H9 (cell line): ENCODE data around the gene CYS1. TPM values are rescaled to one million over a fixed set of nuclear protein-coding genes. Genes with fewer than 3 reads are reported as not detected.

Experiments
- DNase-seq: peaks from one replicate; pipeline ENCODE4 v3.0.0-alpha.2; 2017
- H2AFZ ChIP-seq: one replicate; pipeline ENCODE4 v1.6.1; 2013; ENCODE audit warnings: mild to moderate bottlenecking, low read length, control low read depth, moderate library complexity
- H2AK5ac ChIP-seq: 2 replicates; pipeline ENCODE4 v1.6.1; 2013; ENCODE audit warnings: low read length, control low read depth, mixed read lengths; ENCODE audit not compliant: insufficient read length
- H2BK120ac ChIP-seq: one replicate; pipeline ENCODE4 v1.6.1; 2013; ENCODE audit warnings: low read depth, mild to moderate bottlenecking, low read length, control low read depth, inconsistent platforms; ENCODE audit not compliant: poor library complexity, severe bottlenecking
- H2BK12ac ChIP-seq: 2 replicates; pipeline ENCODE4 v1.6.1; 2013; ENCODE audit warnings: low read length, control low read depth, mixed read lengths, low read depth; ENCODE audit not compliant: insufficient read length
- H2BK15ac ChIP-seq: 2 replicates; pipeline ENCODE4 v1.6.1; 2013; ENCODE audit warnings: low read depth, low read length, control low read depth
- H2BK20ac ChIP-seq: one replicate; pipeline ENCODE4 v1.6.1; 2013; ENCODE audit warnings: low read depth, mild to moderate bottlenecking, low read length, control low read depth, inconsistent platforms; ENCODE audit not compliant: poor library complexity, severe bottlenecking
- H2BK5ac ChIP-seq: 2 replicates; pipeline ENCODE4 v1.6.1; 2013; ENCODE audit warnings: low read length, control low read depth, mixed read lengths; ENCODE audit not compliant: insufficient read length
- H3K14ac ChIP-seq: 2 replicates; pipeline ENCODE4 v1.6.1; 2013; ENCODE audit warnings: low read length, control low read depth; ENCODE audit not compliant: insufficient read depth
- H3K18ac ChIP-seq: 2 replicates; pipeline ENCODE4 v1.6.1; 2013; ENCODE audit warnings: low read depth, mild to moderate bottlenecking, mixed read lengths, low read length, control low read depth; ENCODE audit not compliant: insufficient read length
- H3K23ac ChIP-seq: 2 replicates; pipeline ENCODE4 v1.6.1; 2013; ENCODE audit warnings: low read length, control low read depth, mixed read lengths, low read depth; ENCODE audit not compliant: insufficient read length
- H3K23me2 ChIP-seq: 2 replicates; pipeline ENCODE4 v1.6.1; 2013; ENCODE audit warnings: low read depth, mild to moderate bottlenecking, mixed read lengths, low read length, control low read depth; ENCODE audit not compliant: insufficient read length, poor library complexity, severe bottlenecking
- H3K27ac ChIP-seq: 2 replicates; pipeline ENCODE4 v1.5.1; 2013; ENCODE audit warnings: low read length, control low read depth, mixed read lengths, low read depth; ENCODE audit not compliant: insufficient read length
- H3K27me3 ChIP-seq: 2 replicates; pipeline ENCODE4 v1.6.1; 2013; ENCODE audit warnings: low read length, control low read depth, inconsistent platforms; ENCODE audit not compliant: insufficient read depth
- H3K4ac ChIP-seq: 2 replicates; pipeline ENCODE4 v1.6.1; 2013; ENCODE audit warnings: low read depth, mild to moderate bottlenecking, control low read depth, inconsistent platforms, low read length, moderate library complexity
- H3K4me1 ChIP-seq: 2 replicates; pipeline ENCODE4 v1.6.1; 2013; ENCODE audit warnings: low read length, control low read depth, inconsistent platforms; ENCODE audit not compliant: insufficient read depth
- H3K4me2 ChIP-seq: 2 replicates; pipeline ENCODE4 v1.6.1; 2013; ENCODE audit warnings: low read length, control low read depth, mixed read lengths; ENCODE audit not compliant: insufficient read length, insufficient read depth
- H3K56ac ChIP-seq: 2 replicates; pipeline ENCODE4 v1.6.1; 2013; ENCODE audit warnings: low read depth, mild to moderate bottlenecking, mixed read lengths, low read length, control low read depth; ENCODE audit not compliant: insufficient read length
- H3K79me1 ChIP-seq: 2 replicates; pipeline ENCODE4 v1.6.1; 2013; ENCODE audit warnings: low read depth, mild to moderate bottlenecking, moderate library complexity, low read length, control low read depth, inconsistent platforms; ENCODE audit not compliant: insufficient read depth, poor library complexity, severe bottlenecking
- H3K79me2 ChIP-seq: 2 replicates; pipeline ENCODE4 v1.6.1; 2013; ENCODE audit warnings: low read length, control low read depth, inconsistent platforms; ENCODE audit not compliant: insufficient read depth
- H3K9ac ChIP-seq: 2 replicates; pipeline ENCODE4 v1.6.1; 2013; ENCODE audit warnings: low read length, control low read depth, mixed read lengths; ENCODE audit not compliant: insufficient read length; ENCODE audit errors: extremely low read depth
- H3K9me3 ChIP-seq: one replicate; pipeline ENCODE4 v1.6.1; 2013; ENCODE audit warnings: low read depth, low read length, inconsistent platforms; ENCODE audit not compliant: control insufficient read depth
- H3T11ph ChIP-seq: one replicate; pipeline ENCODE4 v1.6.1; 2013; ENCODE audit warnings: mild to moderate bottlenecking, low read length, control low read depth, inconsistent platforms
- H4K20me1 ChIP-seq: one replicate; pipeline ENCODE4 v1.6.1; 2013; ENCODE audit not compliant: control insufficient read depth, insufficient read length, insufficient read depth
- H4K5ac ChIP-seq: 2 replicates; pipeline ENCODE4 v1.6.1; 2013; ENCODE audit warnings: low read depth, mild to moderate bottlenecking, mixed read lengths, low read length, control low read depth; ENCODE audit not compliant: insufficient read length
- H4K8ac ChIP-seq: replicated peaks from 2 replicates; pipeline ENCODE4 v1.6.1; 2013; ENCODE audit warnings: low read length, control low read depth, mixed read lengths, low read depth; ENCODE audit not compliant: insufficient read length
- H4K91ac ChIP-seq: 2 replicates; pipeline ENCODE4 v1.6.1; 2013; ENCODE audit warnings: low read depth, mild to moderate bottlenecking, moderate library complexity, mixed read lengths, low read length, control low read depth; ENCODE audit not compliant: insufficient read length
- H3K27ac Mint-ChIP-seq, 3 experiments: 2 replicates in 2 of 3; 3 replicates in 1 of 3; pipeline ENCODE4 v1.8.0; 2020 to 2021; ENCODE audit warnings: mixed read lengths in 3 of 3, mild to moderate bottlenecking in 1 of 3, moderate library complexity in 1 of 3
- H3K27me3 Mint-ChIP-seq: 2 replicates; pipeline ENCODE4 v1.8.0; 2021; ENCODE audit warnings: low read depth, mild to moderate bottlenecking, moderate library complexity, mixed read lengths
- H3K36me3 Mint-ChIP-seq, 3 experiments: 2 replicates in 2 of 3; 3 replicates in 1 of 3; pipeline ENCODE4 v1.8.0; 2020 to 2021; ENCODE audit warnings: low read depth in 3 of 3, mixed read lengths in 3 of 3; ENCODE audit not compliant: insufficient read depth in 1 of 3
- H3K4me1 Mint-ChIP-seq, 2 experiments: 2 replicates each; pipeline ENCODE4 v1.8.0; 2020; ENCODE audit warnings: mixed read lengths in 2 of 2
- H3K4me3 Mint-ChIP-seq, 2 experiments: 2 replicates in 1 of 2; 3 replicates in 1 of 2; pipeline ENCODE4 v1.8.0; 2020 to 2021; ENCODE audit warnings: mild to moderate bottlenecking in 2 of 2, mixed read lengths in 2 of 2, moderate library complexity in 1 of 2
- H3K9me3 Mint-ChIP-seq, 2 experiments: 2 replicates in 1 of 2; 3 replicates in 1 of 2; pipeline ENCODE4 v1.8.0; 2020; ENCODE audit warnings: mild to moderate bottlenecking in 2 of 2, mixed read lengths in 2 of 2, moderate library complexity in 1 of 2
- CTCF ChIP-seq: fragments of 200-600 bp; sonication (generic); conservative IDR thresholded peaks from 3 replicates; pipeline ENCODE4 v1.8.0; 2021; ENCODE audit warnings: antibody characterized with exemption, mild to moderate bottlenecking
- WGBS: extraction: QIAGEN DNeasy Blood & Tissue Kit; methylation state at CpG from one replicate; pipeline ENCODE4 v1.1.7; 2013; ENCODE audit warnings: missing lambda C conversion rate, low lambda C conversion rate, mixed read lengths; ENCODE audit not compliant: insufficient read length; ENCODE audit errors: extremely low coverage; 5-methylcytosine and 5-hydroxymethylcytosine counted together
- total RNA-seq: library from RNA; stranded (reverse); gene quantifications from 2 replicates; pipeline ENCODE4 v1.2.1, GENCODE V29; 2021

The CYS1 gene
- total RNA-seq, 1 experiment from 2014 or later: 0.35 TPM

GRCh38 chr2:10078001-10078400 lies 2.2 kb downstream of the CYS1 start:
- Histone ChIP-seq H3K18ac (no peak overlapping the region), H3K4me1 (no peaks in the 10 kb centered on the region; the same call in 1 of the 2 replicates), H3K9ac (no peak overlapping the region), H3K56ac (no peak overlapping the region), H3K4me2 (no peak overlapping the region), H4K91ac (no peak overlapping the region), H4K20me1 (no peaks in the 10 kb centered on the region), H3K79me2 (no peaks in the 10 kb centered on the region; the same call in 1 of the 2 replicates), H2BK15ac (no peak overlapping the region), H3K79me1 (no peaks in the 10 kb centered on the region), H2BK20ac (no peak overlapping the region), H4K8ac (no peak overlapping the region), H3T11ph (no peak overlapping the region), H4K5ac (no peak overlapping the region), H3K23ac (no peak overlapping the region), H3K27ac (no peak overlapping the region), H3K27me3 (peaks cover 9% of the 10 kb centered on the region; the same call in 1 of the 2 replicates), H2AFZ (no peak overlapping the region), H3K23me2 (peaks cover 8% of the 10 kb centered on the region), H3K9me3 (no peaks in the 10 kb centered on the region), H2AK5ac (no peak overlapping the region), H2BK12ac (no peak overlapping the region), H3K14ac (no peak overlapping the region), H2BK5ac (no peak overlapping the region), H2BK120ac (no peak overlapping the region), H3K4ac (no peak overlapping the region)
- DNase-seq: no peak
- Mint-ChIP-seq H3K4me1 (peaks cover 14 to 35% of the 10 kb centered on the region in 2 experiments), H3K9me3 (no peaks in the 10 kb centered on the region; a peak in 1 of 5 replicates), H3K4me3 (no peak overlapping the region), H3K27ac (no peak overlapping the region), H3K27me3 (peaks cover 80% of the 10 kb centered on the region), H3K36me3 (no peaks in the 10 kb centered on the region; a peak in 1 of 7 replicates)
- no peak for TF ChIP-seq CTCF
- no CpG with 5 or more reads among the region's 7 CpGs for WGBS
